ENCODE results near the gene MORF4L1.
"Not testable (repeated sequence)": the region's sequence is repeated elsewhere in the genome, so short reads cannot be mapped to it uniquely, and the experiment has no call there.

MORF4L1 gene

GRCh38 chr15:78921940-78922339, 49.2 kb downstream of the MORF4L1 start:
- no peak overlapping the region for H3K4me3 ChIP-seq (ENCODE audit: low read length)
- no peak for DNase-seq (ENCODE audit: low read depth, low spot score)

GRCh38 chr15:78922527-78922926, 49.8 kb downstream of the MORF4L1 start:
- DNase-seq (ENCODE audit: low read depth, low spot score), result no peak
- no peak overlapping the region for H3K4me3 ChIP-seq (ENCODE audit: low read length)

GRCh38 chr15:78923015-78923414, 50.3 kb downstream of the MORF4L1 start:
- no peak overlapping the region for H3K4me3 ChIP-seq (ENCODE audit: low read length)
- DNase-seq (ENCODE audit: low read depth, low spot score), result no peak

- no peak for DNase-seq (ENCODE audit: low read depth, low spot score)
- H3K4me3 ChIP-seq (ENCODE audit: low read length), result no peak overlapping the region
Measured at GRCh38 chr15:78923480-78924360, 51.0 kb downstream of the MORF4L1 start.

GRCh38 chr15:78925076-78925624, 52.5 kb downstream of the MORF4L1 start:
- DNase-seq (ENCODE audit: low read depth, low spot score), result no peak
- H3K4me3 ChIP-seq (ENCODE audit: low read length), result no peak overlapping the region

GRCh38 chr15:78925956-78926743, 53.5 kb downstream of the MORF4L1 start:
- no peak overlapping the region for H3K4me3 ChIP-seq (ENCODE audit: low read length)
- no peak for DNase-seq (ENCODE audit: low read depth, low spot score)

GRCh38 chr15:78927077-78927790, 54.5 kb downstream of the MORF4L1 start:
- no peak overlapping the region for H3K4me3 ChIP-seq (ENCODE audit: low read length)
- no peak for DNase-seq (ENCODE audit: low read depth, low spot score)

GRCh38 chr15:78928176-78928575, 55.5 kb downstream of the MORF4L1 start:
- DNase-seq (ENCODE audit: low read depth, low spot score); H3K4me3 ChIP-seq (ENCODE audit: low read length): not testable (repeated sequence)

GRCh38 chr15:78928616-78929093, 56.0 kb downstream of the MORF4L1 start:
- no peak overlapping the region for H3K4me3 ChIP-seq (ENCODE audit: low read length)
- DNase-seq (ENCODE audit: low read depth, low spot score), result no peak

GRCh38 chr15:78929536-78930264, 57.0 kb downstream of the MORF4L1 start:
- DNase-seq (ENCODE audit: low read depth, low spot score), result no peak
- no peak overlapping the region for H3K4me3 ChIP-seq (ENCODE audit: low read length)

GRCh38 chr15:78930577-78931388, 58.1 kb downstream of the MORF4L1 start:
- DNase-seq (ENCODE audit: low read depth, low spot score), result no peak
- H3K4me3 ChIP-seq (ENCODE audit: low read length), result no peak overlapping the region

- DNase-seq (ENCODE audit: low read depth, low spot score), result no peak
- no peak overlapping the region for H3K4me3 ChIP-seq (ENCODE audit: low read length)
Measured at GRCh38 chr15:78931439-78932257, 59.0 kb downstream of the MORF4L1 start.

- DNase-seq (ENCODE audit: low read depth, low spot score), result no peak
- no peak overlapping the region for H3K4me3 ChIP-seq (ENCODE audit: low read length)
Measured at GRCh38 chr15:78932258-78932808, 59.6 kb downstream of the MORF4L1 start.

- DNase-seq (ENCODE audit: low read depth, low spot score), result no peak
- H3K4me3 ChIP-seq (ENCODE audit: low read length), result no peak overlapping the region
Measured at GRCh38 chr15:78933187-78933822, 60.6 kb downstream of the MORF4L1 start.

GRCh38 chr15:78933823-78934654, 61.3 kb downstream of the MORF4L1 start:
- no peak overlapping the region for H3K4me3 ChIP-seq (ENCODE audit: low read length)
- no peak for DNase-seq (ENCODE audit: low read depth, low spot score)

GRCh38 chr15:78934655-78935023, 61.9 kb downstream of the MORF4L1 start:
- DNase-seq (ENCODE audit: low read depth, low spot score), result no peak
- no peak overlapping the region for H3K4me3 ChIP-seq (ENCODE audit: low read length)
